ENCODE measurements around the gene UPF1. TPM values are rescaled to one million over a fixed set of nuclear protein-coding genes. Genes with fewer than 3 reads are reported as not detected.

Gene UPF1
- total RNA-seq, 1 donor from 2014 or later, result 106 TPM

DNA sequence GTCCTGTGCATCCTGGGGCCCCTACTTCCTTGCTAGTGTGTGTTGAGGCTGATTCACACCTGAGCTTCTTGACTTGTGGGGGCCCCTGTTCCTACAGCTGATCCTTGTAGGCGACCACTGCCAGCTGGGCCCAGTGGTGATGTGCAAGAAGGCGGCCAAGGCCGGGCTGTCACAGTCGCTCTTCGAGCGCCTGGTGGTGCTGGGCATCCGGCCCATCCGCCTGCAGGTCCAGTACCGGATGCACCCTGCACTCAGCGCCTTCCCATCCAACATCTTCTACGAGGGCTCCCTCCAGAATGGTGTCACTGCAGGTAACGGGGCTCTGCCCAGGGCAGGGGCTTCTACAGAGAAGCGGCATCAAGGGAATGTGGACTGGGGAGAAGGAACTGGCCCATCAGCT is 25.5 kb downstream of the UPF1 start:
- DNase-seq (ENCODE audit: low read depth), result no peak

DNA sequence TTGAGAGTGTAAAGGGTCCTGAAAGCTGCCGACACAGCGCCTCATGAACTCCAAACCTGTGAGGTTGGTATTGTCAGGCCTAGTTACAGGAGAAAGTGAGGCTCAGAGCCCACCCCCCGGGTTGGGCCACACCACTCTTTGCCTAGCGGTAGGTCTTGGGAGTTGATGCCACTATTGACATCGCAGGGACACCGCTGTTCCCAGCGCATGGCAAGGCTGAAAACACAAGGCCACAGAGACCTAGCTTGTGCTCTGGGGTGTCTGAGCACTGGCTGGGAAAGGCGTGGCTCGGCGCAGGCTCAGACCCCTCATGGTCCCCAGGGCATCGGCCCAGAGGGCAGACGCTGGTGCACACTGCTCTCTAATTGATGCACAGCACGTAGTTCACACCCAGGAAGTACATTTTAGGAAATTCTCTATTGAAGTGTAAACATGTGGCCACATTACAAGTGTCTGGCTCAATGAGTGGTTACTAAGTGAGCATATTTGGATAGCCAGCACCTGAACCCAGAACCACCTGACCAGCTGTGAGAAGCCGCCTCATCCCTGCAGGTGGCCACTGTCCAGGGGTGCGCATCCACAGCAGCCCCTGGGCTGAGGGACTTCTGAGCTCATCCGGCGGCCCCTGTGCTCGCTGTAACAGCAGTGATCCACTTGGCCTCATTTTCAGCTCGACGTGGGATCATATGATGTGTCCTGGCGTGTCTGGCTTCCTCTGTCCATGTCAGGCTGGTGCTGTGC is 27.3 kb downstream of the UPF1 start:
- DNase-seq (ENCODE audit: low read depth), result no peak

DNA sequence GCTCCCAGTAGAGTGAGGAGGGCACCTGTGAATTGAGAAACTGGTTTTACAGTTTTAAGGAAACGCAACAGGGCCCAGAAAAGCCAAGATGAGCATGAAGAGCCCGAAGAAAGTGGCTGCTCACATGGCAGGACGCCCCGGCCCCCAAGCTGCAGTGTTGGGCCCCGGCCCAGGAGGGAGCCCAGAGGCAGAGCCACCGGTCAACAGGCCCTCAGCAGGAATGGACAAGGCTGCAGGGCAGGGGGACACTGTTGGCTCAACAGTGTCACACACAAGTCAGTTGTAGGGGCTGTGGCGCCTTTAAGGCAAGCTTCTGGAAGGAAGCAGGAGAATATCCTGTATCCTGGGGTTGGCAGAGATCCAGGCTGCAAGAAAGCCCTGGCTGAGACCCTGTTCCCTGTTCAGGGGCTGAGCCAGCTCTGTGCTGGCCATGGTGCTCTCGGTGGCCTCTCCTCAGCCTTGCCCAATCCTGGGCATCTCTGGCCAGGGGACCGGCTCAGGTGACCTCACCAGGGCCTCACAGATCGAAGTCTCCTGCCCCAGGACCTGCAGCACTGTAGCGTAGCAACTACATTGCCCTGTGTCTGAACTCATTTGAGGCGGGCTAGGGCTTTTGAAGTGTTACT is 28.0 kb downstream of the UPF1 start:
- DNase-seq (ENCODE audit: low read depth), result no peak

DNA sequence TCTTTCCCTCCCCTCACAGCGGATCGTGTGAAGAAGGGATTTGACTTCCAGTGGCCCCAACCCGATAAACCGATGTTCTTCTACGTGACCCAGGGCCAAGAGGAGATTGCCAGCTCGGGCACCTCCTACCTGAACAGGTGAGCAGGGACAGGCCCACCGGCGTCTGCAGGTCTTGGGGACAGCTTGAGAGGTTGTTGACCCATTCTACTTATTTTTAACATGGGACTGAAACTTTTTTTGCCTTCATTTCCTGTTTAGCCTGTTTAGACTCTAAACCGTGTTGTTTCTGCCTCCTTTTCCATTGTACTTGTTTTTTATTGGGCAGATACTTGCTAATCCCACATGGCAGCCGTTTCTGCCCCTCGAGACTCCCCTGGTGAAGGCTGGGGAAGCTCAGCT is 28.5 kb downstream of the UPF1 start:
- DNase-seq (ENCODE audit: low read depth), result no peak

DNA sequence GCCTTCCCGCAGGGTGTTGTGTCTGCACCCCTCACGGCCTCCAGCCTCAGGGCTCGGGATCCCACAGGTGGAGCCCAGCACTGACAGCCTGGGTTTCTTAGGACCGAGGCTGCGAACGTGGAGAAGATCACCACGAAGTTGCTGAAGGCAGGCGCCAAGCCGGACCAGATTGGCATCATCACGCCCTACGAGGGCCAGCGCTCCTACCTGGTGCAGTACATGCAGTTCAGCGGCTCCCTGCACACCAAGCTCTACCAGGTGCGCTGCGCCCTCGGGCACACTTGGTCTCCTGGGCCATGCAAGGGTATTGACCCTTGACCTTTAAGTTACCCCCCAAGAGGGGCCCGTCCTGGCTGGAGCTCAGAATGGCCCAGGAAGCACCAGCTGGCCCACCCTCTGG is 29.0 kb downstream of the UPF1 start:
- DNase-seq (ENCODE audit: low read depth), result no peak

DNA sequence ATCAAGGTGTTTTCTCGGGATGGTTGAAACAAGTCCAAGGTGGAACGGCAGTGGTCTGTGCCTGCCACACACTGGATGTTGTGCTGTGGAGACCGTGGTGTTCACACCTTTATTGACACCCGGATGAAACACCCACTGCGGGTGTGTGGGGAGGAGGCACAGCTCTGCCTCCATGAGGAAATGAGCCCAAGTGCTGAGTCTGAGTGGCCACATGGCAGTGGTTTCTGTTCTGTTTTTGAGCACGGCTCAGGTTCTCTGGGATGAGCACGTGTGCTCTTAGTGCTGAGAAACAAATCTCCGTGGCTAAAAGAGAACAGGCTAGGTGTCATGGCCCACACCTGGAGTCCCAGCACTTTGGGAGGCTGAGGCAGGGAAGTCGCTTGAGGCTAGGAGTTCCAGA is 29.5 kb downstream of the UPF1 start:
- no peak for DNase-seq (ENCODE audit: low read depth)

DNA sequence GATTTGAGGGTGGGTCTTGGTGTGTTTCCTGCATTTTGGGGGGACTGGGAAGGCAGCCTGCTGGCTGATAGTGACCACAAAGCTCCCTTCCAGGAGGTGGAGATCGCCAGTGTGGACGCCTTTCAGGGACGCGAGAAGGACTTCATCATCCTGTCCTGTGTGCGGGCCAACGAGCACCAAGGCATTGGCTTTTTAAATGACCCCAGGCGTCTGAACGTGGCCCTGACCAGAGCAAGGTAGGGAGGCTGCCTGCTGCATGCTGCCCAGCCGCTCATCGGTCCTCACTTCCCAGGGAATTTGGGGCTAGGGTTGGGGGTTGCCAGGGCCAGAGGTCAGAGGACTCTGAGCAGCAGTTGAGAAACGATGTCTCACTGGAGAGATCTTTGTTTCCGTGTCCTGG is 30.2 kb downstream of the UPF1 start:
- no peak for DNase-seq (ENCODE audit: low read depth)

DNA sequence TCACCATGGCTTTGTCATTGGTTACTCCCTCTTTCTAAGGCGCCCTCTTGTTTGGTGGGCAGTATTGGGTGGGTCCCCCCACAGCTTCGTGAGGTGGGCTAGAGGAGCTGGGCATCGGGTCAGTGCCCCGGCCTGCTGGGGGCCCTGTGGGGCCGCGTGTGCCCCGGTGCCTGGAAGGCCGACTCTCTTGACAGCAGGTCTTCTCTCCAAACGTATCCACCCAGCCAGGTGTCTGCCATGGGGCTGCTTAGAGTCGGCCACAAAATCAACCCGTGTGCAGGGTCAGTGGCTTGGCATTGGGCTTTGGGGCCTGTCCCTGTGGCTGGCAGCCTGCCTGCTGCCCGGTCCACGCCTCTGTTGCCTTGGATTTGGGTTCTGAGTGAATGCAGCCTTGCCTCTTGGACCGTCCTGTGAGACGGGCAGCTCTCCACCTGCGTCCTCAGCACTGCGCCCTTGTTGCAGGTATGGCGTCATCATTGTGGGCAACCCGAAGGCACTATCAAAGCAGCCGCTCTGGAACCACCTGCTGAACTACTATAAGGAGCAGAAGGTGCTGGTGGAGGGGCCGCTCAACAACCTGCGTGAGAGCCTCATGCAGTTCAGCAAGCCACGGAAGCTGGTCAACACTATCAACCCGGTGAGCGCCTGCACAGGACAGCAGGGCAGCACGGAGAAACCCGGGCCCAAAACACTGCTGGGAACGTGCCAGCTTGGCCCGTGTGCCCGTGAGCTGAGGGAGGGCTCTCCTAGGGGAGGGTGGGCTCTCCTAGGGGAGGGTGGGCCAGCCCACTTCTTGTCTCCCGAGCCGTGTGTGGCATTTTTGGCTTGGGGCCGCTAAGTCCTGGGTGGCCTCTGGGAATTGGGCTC is 31.4 kb downstream of the UPF1 start:
- no peak for DNase-seq (ENCODE audit: low read depth)

DNA sequence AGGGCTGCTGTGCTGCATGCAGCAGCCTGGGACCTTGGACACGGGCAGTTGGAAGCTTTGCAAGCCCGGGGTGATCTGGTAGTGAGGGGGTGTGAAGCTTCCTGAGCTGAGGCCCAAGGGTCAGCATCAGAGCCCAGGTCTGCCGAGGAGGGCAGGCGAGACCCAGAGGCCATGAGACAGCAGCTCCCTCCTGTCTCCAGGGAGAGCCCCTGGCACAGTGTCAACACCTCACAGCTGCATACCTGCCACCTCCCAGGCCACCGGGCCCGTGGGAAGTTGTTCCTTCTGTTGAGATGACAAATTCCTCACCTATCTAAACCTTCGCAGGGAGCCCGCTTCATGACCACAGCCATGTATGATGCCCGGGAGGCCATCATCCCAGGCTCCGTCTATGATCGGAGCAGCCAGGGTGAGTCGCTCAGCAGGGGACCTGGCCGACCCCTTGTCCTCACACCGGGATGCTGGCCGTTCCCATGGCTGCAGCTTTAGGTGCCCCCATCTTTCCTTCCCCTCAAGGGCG is 32.1 kb downstream of the UPF1 start:
- no peak for DNase-seq (ENCODE audit: low read depth)

DNA sequence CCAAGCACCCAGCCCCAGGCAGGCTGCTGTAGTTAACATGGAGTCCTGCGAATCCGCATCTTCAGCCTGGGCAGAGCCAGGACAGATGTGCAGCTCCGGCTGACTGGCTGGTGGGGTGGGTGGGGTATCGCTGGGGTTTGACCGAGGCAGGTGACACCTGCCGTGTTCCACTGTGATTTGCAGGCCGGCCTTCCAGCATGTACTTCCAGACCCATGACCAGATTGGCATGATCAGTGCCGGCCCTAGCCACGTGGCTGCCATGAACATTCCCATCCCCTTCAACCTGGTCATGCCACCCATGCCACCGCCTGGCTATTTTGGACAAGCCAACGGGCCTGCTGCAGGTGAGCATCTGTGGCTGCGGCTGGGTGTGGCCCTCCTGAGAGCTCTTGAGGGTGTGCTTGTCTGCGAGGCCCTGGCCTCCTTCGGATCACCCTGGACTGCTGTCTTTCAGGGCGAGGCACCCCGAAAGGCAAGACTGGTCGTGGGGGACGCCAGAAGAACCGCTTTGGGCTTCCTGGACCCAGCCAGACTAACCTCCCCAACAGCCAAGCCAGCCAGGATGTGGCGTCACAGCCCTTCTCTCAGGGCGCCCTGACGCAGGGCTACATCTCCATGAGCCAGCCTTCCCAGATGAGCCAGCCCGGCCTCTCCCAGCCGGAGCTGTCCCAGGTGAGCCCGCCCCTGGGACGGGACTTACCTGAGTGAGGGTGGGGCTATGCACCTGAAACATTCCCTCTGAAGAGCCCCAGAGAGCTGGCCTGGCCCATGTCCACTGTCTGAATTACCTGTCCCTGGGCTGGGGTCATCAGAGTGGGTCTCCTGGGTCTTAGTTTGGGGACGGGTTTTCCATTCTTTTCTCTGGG is 33.6 kb downstream of the UPF1 start:
- no peak for DNase-seq (ENCODE audit: low read depth)

DNA sequence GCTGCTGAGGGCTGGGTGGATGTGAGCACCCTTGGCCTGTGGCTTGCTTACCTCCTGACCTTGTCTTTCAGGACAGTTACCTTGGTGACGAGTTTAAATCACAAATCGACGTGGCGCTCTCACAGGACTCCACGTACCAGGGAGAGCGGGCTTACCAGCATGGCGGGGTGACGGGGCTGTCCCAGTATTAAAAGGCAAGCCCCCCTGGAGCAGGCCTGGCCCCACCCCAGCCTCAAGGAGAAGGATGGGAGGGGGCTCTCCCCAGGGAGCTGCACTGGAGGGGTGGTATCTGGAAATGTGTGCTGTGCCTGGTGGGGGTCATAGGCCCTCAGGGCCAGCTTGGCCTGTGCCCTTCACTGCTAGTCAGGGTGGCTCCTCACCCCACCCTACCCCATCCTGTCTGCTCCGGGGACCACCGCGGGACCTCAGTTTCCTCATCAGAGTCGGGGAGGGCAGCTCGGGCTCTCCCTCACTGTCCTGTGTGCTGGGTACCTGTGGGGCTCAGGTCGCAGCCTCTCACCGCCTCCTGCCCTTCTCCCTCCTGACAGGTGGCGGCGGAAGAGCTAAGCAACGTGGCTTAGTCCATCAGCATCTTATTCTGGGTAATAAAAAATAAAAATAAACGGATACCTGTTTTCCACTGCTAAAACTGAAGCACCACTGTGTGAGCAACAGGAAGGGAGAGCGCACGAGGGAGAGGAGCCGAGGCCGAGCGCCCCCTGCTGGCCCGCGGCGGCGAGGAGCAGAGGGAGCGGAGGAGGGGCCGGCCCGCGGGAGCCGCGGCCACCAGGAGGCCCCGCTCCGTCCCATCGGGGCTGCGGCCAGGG is 34.4 kb downstream of the UPF1 start:
- DNase-seq (ENCODE audit: low read depth), result no peak

DNA sequence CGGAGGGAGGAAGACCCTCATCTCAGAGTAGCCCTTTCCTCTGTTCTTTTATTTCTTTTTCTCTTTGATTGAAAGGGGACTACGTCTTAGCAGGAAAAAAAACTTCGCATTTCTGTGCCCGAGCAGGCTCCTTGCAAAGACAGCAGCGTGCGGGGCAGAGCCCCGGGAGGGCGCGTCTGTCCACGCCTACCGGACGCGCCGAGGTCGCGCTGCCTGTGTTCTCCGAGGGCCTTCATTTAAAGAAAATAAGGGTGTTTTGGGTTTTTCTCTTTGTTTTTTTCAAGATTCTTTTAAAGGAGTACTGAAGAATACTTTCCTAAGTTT is 35.0 kb downstream of the UPF1 start:
- no peak for DNase-seq (ENCODE audit: low read depth)

DNA sequence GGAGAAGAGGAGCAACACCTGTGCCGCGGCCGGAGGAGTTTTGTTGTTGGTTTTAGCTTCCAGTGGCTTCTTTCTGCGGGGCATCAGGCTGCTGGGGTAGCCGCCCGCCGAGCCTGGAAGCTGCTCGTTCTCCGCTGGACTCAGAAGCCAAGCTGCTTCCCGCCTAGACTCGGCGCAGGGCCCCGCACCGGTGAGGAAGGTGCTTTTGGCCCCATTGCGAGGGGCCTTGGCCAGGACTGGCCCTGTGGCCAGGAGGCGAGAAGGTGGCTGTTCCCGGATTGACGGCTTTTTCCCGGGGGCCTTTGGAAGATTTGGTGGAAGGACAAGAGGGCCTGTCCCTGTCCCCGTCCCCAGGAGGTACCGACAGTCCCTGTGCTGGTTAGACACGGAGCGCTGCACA is 35.4 kb downstream of the UPF1 start:
- DNase-seq (ENCODE audit: low read depth), result no peak

DNA sequence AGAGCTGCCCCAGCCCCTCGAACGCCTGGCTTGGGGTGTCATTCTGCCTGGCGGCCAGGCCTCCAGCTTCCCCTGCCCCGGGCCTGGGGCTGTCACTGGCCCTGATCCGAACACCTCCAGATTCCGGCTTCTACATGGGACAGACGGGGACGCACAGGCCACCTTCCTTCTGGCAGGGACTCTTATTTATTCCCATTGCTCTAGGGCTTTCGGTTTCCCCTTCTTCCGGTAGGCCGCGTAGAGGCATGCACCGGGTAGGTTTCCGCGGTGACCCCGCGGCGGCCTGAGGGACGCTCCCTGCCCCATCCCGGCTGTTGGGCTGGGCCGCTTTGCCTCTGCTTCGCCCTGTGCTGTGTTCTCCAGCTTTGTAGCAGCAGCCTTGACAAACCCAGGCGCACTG is 36.0 kb downstream of the UPF1 start:
- no peak for DNase-seq (ENCODE audit: low read depth)

DNA sequence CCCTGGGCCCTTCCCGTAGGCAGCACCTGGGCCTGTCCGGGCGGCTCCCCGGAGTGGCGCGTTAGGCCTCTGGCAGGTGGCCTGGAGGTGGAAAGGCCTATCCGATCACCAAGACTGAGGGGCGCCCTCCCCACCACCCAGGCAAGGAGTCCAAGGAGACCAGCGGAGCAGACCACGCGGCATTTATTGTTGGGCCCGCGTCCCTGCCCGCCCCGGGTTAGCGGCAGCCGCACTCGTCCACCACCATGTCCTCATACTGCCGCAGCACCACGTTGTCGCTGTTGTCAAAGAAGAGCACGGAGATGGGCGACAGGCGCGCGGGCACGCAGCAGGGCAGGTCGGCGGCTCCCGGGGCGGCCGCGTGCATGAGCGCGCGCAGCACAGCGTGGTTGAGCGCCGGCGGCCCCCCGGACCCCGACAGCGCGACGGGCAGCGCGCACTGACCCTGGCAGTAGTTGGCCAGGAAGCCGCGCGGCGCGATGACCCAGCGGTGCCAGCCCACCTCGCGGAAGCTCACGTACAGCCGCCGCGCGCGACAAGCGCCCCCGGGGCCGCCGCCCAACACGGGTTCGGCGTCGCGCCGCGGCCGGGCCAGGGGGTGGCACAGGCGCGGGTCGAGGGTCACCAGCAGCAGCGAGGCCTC is 36.7 kb downstream of the UPF1 start:
- no peak for DNase-seq (ENCODE audit: low read depth)

DNA sequence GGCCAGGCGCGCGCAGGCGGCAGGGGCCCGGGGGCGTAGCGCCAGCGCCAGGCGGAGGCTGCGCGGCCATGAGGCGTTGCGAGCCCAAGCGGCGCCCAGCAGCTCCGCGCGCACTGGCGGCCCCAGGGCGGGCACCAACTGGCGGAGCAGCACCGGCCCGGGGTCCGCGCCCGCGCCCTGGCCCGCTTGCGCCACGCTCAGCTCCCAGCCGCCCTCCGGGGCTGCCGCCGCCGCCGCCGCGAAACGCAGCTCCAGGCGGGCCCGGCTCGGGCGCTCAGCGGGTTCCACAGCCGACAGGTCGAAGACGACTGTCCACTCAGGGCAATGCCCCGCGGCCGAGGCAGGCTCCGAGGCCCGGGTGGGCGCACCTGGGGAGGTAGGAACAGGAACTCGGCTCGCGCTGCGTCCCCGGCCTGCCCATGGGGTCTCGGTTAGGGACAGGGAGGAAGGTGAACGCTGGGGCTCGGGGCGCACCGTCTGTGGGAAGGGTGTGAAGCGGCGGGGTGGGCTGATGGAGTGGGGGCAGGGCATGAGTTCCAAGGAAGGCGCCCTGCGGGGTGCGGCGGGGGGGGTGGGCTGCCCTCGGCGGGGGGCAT is 37.4 kb downstream of the UPF1 start:
- DNase-seq (ENCODE audit: low read depth), result no peak

DNA sequence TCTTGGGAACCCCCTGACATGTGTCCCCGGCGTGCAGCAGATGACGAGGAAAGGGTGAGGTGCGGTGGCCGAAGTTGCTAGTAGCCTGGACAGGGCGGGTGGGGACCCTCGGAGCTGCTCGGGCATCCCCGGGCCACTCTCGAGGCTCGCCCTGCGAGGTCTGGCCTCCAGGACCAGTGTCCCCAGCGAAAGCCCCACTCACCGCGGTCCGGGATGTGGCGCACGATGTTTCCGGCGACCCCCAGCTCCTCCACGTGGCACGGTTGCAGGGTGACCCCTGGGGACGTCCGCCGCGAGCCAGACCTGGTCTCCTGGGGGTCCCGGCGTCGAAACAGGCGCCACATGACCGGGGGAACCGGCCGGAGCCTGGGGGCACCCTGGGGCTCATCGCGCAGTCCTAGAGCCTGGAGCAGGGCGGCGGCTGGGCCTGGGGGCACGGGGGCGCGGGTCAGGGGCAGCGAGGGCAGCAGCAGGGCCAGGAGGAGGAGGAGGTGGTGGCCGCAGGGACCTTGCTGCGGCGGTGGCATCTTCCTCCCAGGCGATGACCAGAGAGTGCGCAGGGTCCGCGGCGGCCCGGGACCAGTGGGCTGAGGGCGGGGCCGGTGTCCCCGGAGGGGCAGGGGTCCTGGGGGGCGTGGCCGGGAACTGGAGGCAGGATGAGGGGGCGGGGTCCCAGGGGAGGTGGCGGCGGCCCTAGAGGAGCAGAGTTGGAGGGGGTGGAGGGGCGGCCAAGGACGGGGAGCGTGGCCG is 38.2 kb downstream of the UPF1 start:
- no peak for DNase-seq (ENCODE audit: low read depth)

DNA sequence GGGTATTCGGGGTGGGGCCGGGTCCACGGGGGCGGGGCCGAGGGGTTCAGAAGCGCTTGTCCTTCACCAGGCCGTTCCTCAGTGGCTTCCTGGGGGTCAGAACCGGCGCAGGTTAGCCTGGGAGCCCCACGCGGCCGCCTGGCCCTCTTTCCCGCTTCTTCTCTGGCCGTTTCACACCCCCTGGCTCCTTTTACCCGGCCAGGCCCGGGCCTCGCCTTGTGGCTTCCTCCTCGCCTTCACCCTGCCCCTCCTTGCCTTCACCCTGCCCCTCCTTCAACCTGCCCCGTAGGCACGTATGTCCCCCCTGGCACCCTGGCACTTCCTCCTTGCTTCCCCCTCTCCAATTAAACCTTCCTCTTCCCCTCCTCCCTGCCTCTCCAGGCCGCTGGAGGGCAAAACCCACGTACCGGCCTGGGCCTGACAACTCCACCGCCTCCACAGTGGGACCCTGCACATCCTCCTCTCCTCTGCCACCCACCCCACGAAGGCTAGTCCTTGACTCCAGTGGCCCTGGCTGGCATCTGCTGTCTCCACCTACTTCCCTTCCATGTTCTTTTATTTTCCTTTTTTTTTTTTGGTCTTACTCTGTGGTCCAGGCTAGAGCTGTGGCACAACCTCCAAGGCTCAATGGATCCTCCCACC is 38.9 kb downstream of the UPF1 start:
- DNase-seq (ENCODE audit: low read depth), result no peak

DNA sequence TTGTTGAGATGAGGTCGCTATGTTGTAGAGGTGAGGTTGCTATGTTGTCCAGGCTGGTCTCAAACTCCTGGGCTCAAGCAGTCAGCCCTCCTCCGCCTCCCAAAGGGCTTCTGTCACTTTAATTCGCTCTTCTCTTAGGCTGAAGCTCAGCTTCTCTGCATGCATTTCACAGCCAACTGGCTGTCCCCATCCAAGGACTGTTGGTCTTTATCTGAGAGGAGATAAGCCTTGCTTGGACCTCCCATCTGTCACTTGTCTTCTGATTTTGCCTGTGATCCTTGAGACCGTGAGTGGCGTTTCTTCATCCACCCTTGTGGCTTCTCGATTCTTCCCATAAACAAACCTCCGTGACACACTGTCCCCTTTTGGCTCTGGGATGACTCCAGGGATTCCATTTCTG is 39.8 kb downstream of the UPF1 start:
- no peak for DNase-seq (ENCODE audit: low read depth)
